Left ventricle myocardium inferior (tissue), 1 donor: Measurements from ENCODE around the gene PTPRM. TPM values are rescaled to one million over a fixed set of nuclear protein-coding genes. Genes with fewer than 3 reads are reported as not detected.

Experiments
- DNase-seq: peaks from one replicate; pipeline ENCODE4 v3.0.0-alpha.2; 2020
- H3K27ac ChIP-seq: fragments of 200-600 bp; replicated peaks from 2 replicates; pipeline ENCODE4 v1.8.0; 2021
- H3K27me3 ChIP-seq: fragments of 200-600 bp; 2 replicates; pipeline ENCODE4 v1.8.0; 2021; ENCODE audit warnings: low read depth
- H3K36me3 ChIP-seq: fragments of 200-600 bp; 2 replicates; pipeline ENCODE4 v1.8.0; 2021
- H3K4me1 ChIP-seq: fragments of 200-600 bp; 2 replicates; pipeline ENCODE4 v1.8.0; 2021
- H3K4me3 ChIP-seq: fragments of 200-600 bp; 2 replicates; pipeline ENCODE4 v1.8.0; 2021; ENCODE audit warnings: mild to moderate bottlenecking, moderate library complexity
- H3K9me3 ChIP-seq: fragments of 200-600 bp; replicated peaks from 2 replicates; pipeline ENCODE4 v1.8.0; 2021
- CTCF ChIP-seq: fragments of 200-600 bp; IDR thresholded peaks from 2 replicates; pipeline ENCODE4 v1.8.0; 2021; ENCODE audit warnings: antibody characterized with exemption, mild to moderate bottlenecking, borderline replicate concordance
- intact Hi-C: fragments of 100-400 bp; cut with micrococcal nuclease; formaldehyde crosslinking; loops from one replicate; pipeline ENCODE4 v1.11.0; 2022
- total RNA-seq: library from RNA; stranded (reverse); fragmentation: NEBNext Ultra II Directional; extraction: Animal tissue kit (Norgen Biotek cat#: 25700); gene quantifications from one replicate; pipeline ENCODE4 v1.2.1, GENCODE V29; 2021
- donor health status: DM: no; HTN: yes; CAD: no; lungs with severe emphysema.

PTPRM gene
- total RNA-seq, 1 donor from 2014 or later: 132 TPM

GRCh38 chr18:8224576-8224975 lies 657.5 kb downstream of the PTPRM start:
- peaks cover 26% of the 10 kb centered on the region for H3K9me3 ChIP-seq
- no peak overlapping the region for H3K4me3 ChIP-seq
- no peaks in the 10 kb centered on the region for H3K36me3 ChIP-seq
- no peaks in the 10 kb centered on the region for H3K27me3 ChIP-seq
- no peak overlapping the region for H3K27ac ChIP-seq
- no peak for DNase-seq
- intact Hi-C loops: no loop called here
- TF ChIP-seq CTCF: no peak
- H3K4me1 ChIP-seq: peaks cover 5% of the 10 kb centered on the region

GRCh38 chr18:8229040-8229439 lies 661.9 kb downstream of the PTPRM start:
- TF ChIP-seq CTCF: no peak
- Histone ChIP-seq H3K27ac (no peak overlapping the region), H3K36me3 (no peaks in the 10 kb centered on the region), H3K9me3 (peaks cover 29% of the 10 kb centered on the region), H3K27me3 (no peaks in the 10 kb centered on the region), H3K4me1 (no peaks in the 10 kb centered on the region), H3K4me3 (no peak overlapping the region)
- no peak for DNase-seq
- intact Hi-C loops: no loop called here

- Histone ChIP-seq H3K4me1 (no peaks in the 10 kb centered on the region), H3K4me3 (no peak overlapping the region), H3K9me3 (peaks cover 33% of the 10 kb centered on the region), H3K27ac (no peak overlapping the region), H3K36me3 (no peaks in the 10 kb centered on the region), H3K27me3 (no peaks in the 10 kb centered on the region)
- TF ChIP-seq CTCF: no peak
- intact Hi-C loops: no loop called here
- no peak for DNase-seq
Observed at GRCh38 chr18:8229787-8230186, 662.7 kb downstream of the PTPRM start.

- intact Hi-C loops: no loop called here
- TF ChIP-seq CTCF: no peak
- no peak for DNase-seq
- no peaks in the 10 kb centered on the region for H3K36me3 ChIP-seq
- no peak overlapping the region for H3K4me3 ChIP-seq
- H3K27ac ChIP-seq: no peak overlapping the region
- peaks cover 20% of the 10 kb centered on the region for H3K9me3 ChIP-seq
- H3K4me1 ChIP-seq: no peaks in the 10 kb centered on the region
- H3K27me3 ChIP-seq: no peaks in the 10 kb centered on the region
Observed at GRCh38 chr18:8231316-8231715, 664.2 kb downstream of the PTPRM start.

- no peaks in the 10 kb centered on the region for H3K4me1 ChIP-seq
- no peak for DNase-seq
- no peak overlapping the region for H3K27ac ChIP-seq
- intact Hi-C loops: no loop called here
- H3K4me3 ChIP-seq: no peak overlapping the region
- peaks cover 13% of the 10 kb centered on the region for H3K9me3 ChIP-seq
- H3K36me3 ChIP-seq: no peaks in the 10 kb centered on the region
- TF ChIP-seq CTCF: no peak
- H3K27me3 ChIP-seq: no peaks in the 10 kb centered on the region
Observed at GRCh38 chr18:8232791-8233190, 665.7 kb downstream of the PTPRM start.

GRCh38 chr18:8235894-8236293 lies 668.8 kb downstream of the PTPRM start:
- DNase-seq: no peak
- intact Hi-C loops: no loop called here
- H3K4me1 ChIP-seq: no peaks in the 10 kb centered on the region
- no peak for TF ChIP-seq CTCF
- H3K27me3 ChIP-seq: no peaks in the 10 kb centered on the region
- H3K9me3 ChIP-seq: peaks cover 13% of the 10 kb centered on the region
- H3K36me3 ChIP-seq: no peaks in the 10 kb centered on the region
- no peak overlapping the region for H3K4me3 ChIP-seq
- H3K27ac ChIP-seq: no peak overlapping the region
